ENCODE measurements around the gene RPL11. TPM values are rescaled to one million over a fixed set of nuclear protein-coding genes. Genes with fewer than 3 reads are reported as not detected.

The RPL11 gene
- total and polyA plus RNA-seq, 2 experiments from 2014 or later = 1,126 to 1,484 TPM

DNA sequence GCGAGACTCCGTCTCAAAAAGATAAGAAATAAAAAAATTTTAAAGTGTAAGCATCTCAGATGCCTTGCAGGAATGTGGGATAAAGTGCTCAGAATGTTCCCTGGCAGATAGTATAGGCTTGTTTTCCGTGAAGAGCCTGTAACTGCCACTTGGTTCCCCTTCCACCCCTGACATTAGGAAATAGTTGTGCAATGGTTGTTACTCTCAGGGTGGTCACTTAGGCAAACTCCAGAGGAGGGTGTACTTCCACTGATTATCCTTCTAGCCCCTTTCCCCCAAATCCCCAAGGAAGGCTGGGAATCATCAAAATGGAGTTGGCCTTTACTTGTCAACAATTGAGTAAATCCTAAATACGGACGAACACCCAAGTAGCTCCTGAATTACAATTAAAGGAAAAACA is 10.4 kb downstream of the RPL11 start:
- Mint-ChIP-seq H3K36me3 (ENCODE audit: low read depth) (peaks cover 69% of the 10 kb centered on the region), H3K9me3 (no peaks in the 10 kb centered on the region)
- peaks cover 80% of the 10 kb centered on the region for H3K79me2 ChIP-seq (replicated peaks; ENCODE audit: insufficient read depth)

More for the DNA sequence above, 10.4 kb downstream of the RPL11 start:
- no peak overlapping the region for H2AFZ ChIP-seq
- H3K9me2 ChIP-seq (ENCODE audit: insufficient read depth) = no peaks in the 10 kb centered on the region
- H3K4me1 ChIP-seq (ENCODE audit: insufficient read depth) = no peaks in the 10 kb centered on the region
- H3K27ac Mint-ChIP-seq = peak overlapping the region; percentile 48; the same call in 1 of the 2 replicates
- H3K36me3 ChIP-seq (ENCODE audit: insufficient read depth) = peaks cover 56% of the 10 kb centered on the region
- TF ChIP-seq, protein P1, sequence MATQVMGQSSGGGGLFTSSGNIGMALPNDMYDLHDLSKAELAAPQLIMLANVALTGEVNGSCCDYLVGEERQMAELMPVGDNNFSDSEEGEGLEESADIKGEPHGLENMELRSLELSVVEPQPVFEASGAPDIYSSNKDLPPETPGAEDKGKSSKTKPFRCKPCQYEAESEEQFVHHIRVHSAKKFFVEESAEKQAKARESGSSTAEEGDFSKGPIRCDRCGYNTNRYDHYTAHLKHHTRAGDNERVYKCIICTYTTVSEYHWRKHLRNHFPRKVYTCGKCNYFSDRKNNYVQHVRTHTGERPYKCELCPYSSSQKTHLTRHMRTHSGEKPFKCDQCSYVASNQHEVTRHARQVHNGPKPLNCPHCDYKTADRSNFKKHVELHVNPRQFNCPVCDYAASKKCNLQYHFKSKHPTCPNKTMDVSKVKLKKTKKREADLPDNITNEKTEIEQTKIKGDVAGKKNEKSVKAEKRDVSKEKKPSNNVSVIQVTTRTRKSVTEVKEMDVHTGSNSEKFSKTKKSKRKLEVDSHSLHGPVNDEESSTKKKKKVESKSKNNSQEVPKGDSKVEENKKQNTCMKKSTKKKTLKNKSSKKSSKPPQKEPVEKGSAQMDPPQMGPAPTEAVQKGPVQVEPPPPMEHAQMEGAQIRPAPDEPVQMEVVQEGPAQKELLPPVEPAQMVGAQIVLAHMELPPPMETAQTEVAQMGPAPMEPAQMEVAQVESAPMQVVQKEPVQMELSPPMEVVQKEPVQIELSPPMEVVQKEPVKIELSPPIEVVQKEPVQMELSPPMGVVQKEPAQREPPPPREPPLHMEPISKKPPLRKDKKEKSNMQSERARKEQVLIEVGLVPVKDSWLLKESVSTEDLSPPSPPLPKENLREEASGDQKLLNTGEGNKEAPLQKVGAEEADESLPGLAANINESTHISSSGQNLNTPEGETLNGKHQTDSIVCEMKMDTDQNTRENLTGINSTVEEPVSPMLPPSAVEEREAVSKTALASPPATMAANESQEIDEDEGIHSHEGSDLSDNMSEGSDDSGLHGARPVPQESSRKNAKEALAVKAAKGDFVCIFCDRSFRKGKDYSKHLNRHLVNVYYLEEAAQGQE (IDR thresholded peaks at IDR 0.05; ENCODE audit: unreplicated experiment) = no peak
- TF ChIP-seq JUNB (IDR thresholded peaks at IDR 0.05; ENCODE audit: unreplicated experiment) (no peak), EZH2 (IDR thresholded peaks at IDR 0.05; ENCODE audit: low read depth, unreplicated experiment) (no peak), STAT1 (IDR thresholded peaks at IDR 0.05; ENCODE audit: unreplicated experiment) (no peak), CREB1 (CRISPR knock-in tag; IDR thresholded peaks at IDR 0.05; ENCODE audit: low read depth) (no peak), POLR2AphosphoS5 (IDR thresholded peaks at IDR 0.05; ENCODE audit: low read depth) (no peak), ZNF462 (CRISPR knock-in tag; IDR thresholded peaks at IDR 0.05) (no peak), EZH2phosphoT487 (IDR thresholded peaks at IDR 0.05; ENCODE audit: unreplicated experiment) (no peak), CTCF (conservative IDR thresholded peaks at IDR 0.05; ENCODE audit: low read depth in 2 of 2) (no peak), NANOG (IDR thresholded peaks at IDR 0.05; ENCODE audit: borderline replicate concordance) (no peak), ZNF331 (CRISPR knock-in tag; IDR thresholded peaks at IDR 0.05; ENCODE audit: low read depth) (no peak), ZNF114 (CRISPR knock-in tag; IDR thresholded peaks at IDR 0.05) (no peak)
- TF ChIP-seq, protein P2, sequence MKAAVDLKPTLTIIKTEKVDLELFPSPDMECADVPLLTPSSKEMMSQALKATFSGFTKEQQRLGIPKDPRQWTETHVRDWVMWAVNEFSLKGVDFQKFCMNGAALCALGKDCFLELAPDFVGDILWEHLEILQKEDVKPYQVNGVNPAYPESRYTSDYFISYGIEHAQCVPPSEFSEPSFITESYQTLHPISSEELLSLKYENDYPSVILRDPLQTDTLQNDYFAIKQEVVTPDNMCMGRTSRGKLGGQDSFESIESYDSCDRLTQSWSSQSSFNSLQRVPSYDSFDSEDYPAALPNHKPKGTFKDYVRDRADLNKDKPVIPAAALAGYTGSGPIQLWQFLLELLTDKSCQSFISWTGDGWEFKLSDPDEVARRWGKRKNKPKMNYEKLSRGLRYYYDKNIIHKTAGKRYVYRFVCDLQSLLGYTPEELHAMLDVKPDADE (IDR thresholded peaks at IDR 0.05) = no peak
- DNase-seq (ENCODE audit: low spot score) (no peak), ATAC-seq (no peak)
- no peak overlapping the region for H3K4me2 ChIP-seq
- H3K4me3 ChIP-seq = no peak overlapping the region
- peaks cover 41% of the 10 kb centered on the region for H3F3A ChIP-seq (replicated peaks; ENCODE audit: low read depth)
- H4K20me1 ChIP-seq (replicated peaks; ENCODE audit: insufficient read depth) = peaks cover 68% of the 10 kb centered on the region
- no peak overlapping the region for H3K4me3 Mint-ChIP-seq
- H3K4me1 Mint-ChIP-seq = peaks cover 5% of the 10 kb centered on the region; the same call in 1 of the 3 replicates
- peaks cover 6% of the 10 kb centered on the region for H3K27me3 Mint-ChIP-seq (ENCODE audit: insufficient read depth, low read depth, poor library complexity)
- H3K27ac ChIP-seq (ENCODE audit: low read depth) = peak overlapping the region; percentile 79; the same call in 1 of the 2 replicates
- no peaks in the 10 kb centered on the region for H3K27me3 ChIP-seq (ENCODE audit: insufficient read depth)
